Esophagus muscularis mucosa (tissue), 4 donors: Measurements from ENCODE around the gene GPC2. TPM values are rescaled to one million over a fixed set of nuclear protein-coding genes. Genes with fewer than 3 reads are reported as not detected.

ENCODE experiments used
- DNase-seq: peaks from one replicate; pipeline ENCODE4 v3.0.0-alpha.2; 2017; ENCODE audit errors: extremely low spot score
- H3K27ac ChIP-seq, 4 donors: fragments of 200-600 bp; sonication (generic); replicated peaks in 1 of 4; 1 replicate in 3 of 4; 2 replicates in 1 of 4; pipeline ENCODE4 v1.5.1; 2016 to 2019; ENCODE audit warnings: mild to moderate bottlenecking in 1 of 4
- H3K27me3 ChIP-seq, 4 donors: fragments of 200-600 bp; sonication (generic); one replicate each; pipeline versions ENCODE4 v1.5.1 to v1.6.0; 2016 to 2019
- H3K36me3 ChIP-seq, 4 donors: fragments of 200-600 bp; sonication (generic); one replicate each; pipeline ENCODE4 v1.5.1; 2016 to 2019
- H3K4me1 ChIP-seq, 4 donors: fragments of 200-600 bp; sonication (generic); one replicate each; pipeline ENCODE4 v1.5.1; 2016 to 2019
- H3K4me3 ChIP-seq, 4 donors: fragments of 200-600 bp; sonication (generic); 1 replicate in 2 of 4; 2 replicates in 2 of 4; pipeline ENCODE4 v1.5.1; 2016 to 2019; ENCODE audit warnings: mild to moderate bottlenecking in 4 of 4, moderate library complexity in 1 of 4
- H3K9me3 ChIP-seq, 4 donors: fragments of 200-600 bp; sonication (generic); 1 replicate in 3 of 4; 2 replicates in 1 of 4; pipeline ENCODE4 v1.5.1; 2016 to 2019
- EP300 ChIP-seq: sonication (generic); formaldehyde crosslinking; IDR thresholded peaks from one replicate; pipeline ENCODE4 v1.6.1; 2017; ENCODE audit warnings: antibody characterized with exemption
- POLR2A ChIP-seq: fragments of 450-650 bp; IDR thresholded peaks from one replicate; pipeline ENCODE4 v1.6.1; 2017; ENCODE audit warnings: antibody characterized with exemption, moderate library complexity, mild to moderate bottlenecking, low read depth
- POLR2AphosphoS5 ChIP-seq, 2 donors: sonication (generic); formaldehyde crosslinking; IDR thresholded peaks; one replicate each; pipeline ENCODE4 v1.6.1; 2017; ENCODE audit warnings: antibody characterized with exemption in 2 of 2
- WGBS: methylation state at CpG from one replicate; pipeline ENCODE4 v1.1.5; 2018; 5-methylcytosine and 5-hydroxymethylcytosine counted together
- intact Hi-C: fragments of 100-400 bp; cut with DNase I; formaldehyde crosslinking; loops from one replicate; pipeline ENCODE4 v1.15.1; 2023
- total RNA-seq, 4 donors: library from RNA; depleted of rRNA; stranded (reverse); fragments of >200 nt; gene quantifications; one replicate each; pipeline versions ENCODE4 v1.1.0 to v1.2.1, GENCODE V29; 2016
- TF ChIP-seq, protein P1 (sequence below), 3 experiments: fragments of 200-600 bp in 2 of 3; fragments of 450-650 bp in 1 of 3; sonication (generic) in 2 of 3; IDR thresholded peaks; one replicate each; pipeline ENCODE4 v1.5.1; 2017 to 2019; ENCODE audit warnings: antibody characterized with exemption in 3 of 3, mild to moderate bottlenecking in 2 of 3, moderate library complexity in 1 of 3

The GPC2 gene
- total RNA-seq, 4 donors from 2014 or later = 0.33 to 1.0 (median 0.71) TPM

DNA sequence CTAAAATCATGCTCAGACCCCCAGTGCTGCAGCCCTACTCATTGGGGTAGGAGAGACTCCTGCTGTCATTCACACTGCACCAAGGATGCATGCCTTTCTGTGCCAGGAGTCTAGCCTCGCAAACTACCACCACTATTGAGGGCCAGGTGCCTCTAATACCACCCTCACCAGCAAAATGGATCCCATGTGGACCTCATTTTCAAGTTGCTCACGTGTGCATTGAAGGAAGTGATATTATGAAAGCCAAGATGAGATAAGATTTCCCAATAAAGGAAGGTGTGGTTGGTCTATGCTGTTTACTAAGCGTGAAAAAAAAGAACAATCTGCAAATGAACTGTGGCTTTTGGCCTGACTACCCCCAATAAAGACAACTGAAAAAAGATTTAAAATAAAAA lies 35.6 kb downstream of the GPC2 start:
- DNase-seq = no peak
- H3K4me1 ChIP-seq = no peaks in the 10 kb centered on the region
- intact Hi-C loops = no loop called here
- no peaks in the 10 kb centered on the region for H3K36me3 ChIP-seq
- TF ChIP-seq, protein P1, sequence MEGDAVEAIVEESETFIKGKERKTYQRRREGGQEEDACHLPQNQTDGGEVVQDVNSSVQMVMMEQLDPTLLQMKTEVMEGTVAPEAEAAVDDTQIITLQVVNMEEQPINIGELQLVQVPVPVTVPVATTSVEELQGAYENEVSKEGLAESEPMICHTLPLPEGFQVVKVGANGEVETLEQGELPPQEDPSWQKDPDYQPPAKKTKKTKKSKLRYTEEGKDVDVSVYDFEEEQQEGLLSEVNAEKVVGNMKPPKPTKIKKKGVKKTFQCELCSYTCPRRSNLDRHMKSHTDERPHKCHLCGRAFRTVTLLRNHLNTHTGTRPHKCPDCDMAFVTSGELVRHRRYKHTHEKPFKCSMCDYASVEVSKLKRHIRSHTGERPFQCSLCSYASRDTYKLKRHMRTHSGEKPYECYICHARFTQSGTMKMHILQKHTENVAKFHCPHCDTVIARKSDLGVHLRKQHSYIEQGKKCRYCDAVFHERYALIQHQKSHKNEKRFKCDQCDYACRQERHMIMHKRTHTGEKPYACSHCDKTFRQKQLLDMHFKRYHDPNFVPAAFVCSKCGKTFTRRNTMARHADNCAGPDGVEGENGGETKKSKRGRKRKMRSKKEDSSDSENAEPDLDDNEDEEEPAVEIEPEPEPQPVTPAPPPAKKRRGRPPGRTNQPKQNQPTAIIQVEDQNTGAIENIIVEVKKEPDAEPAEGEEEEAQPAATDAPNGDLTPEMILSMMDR (IDR thresholded peaks at IDR 0.05) = no peak
- TF ChIP-seq POLR2AphosphoS5 (IDR thresholded peaks at IDR 0.05) (no peak), POLR2A (no peak), EP300 (no peak)
- H3K4me3 ChIP-seq = no peak overlapping the region
- peaks cover 0 to 3% (median 0%) of the 10 kb centered on the region in 4 donors for H3K27me3 ChIP-seq
- H3K27ac ChIP-seq = no peak overlapping the region
- H3K9me3 ChIP-seq = no peaks in the 10 kb centered on the region
- 81% methylated on average over 3 of the region's 3 CpGs for WGBS

DNA sequence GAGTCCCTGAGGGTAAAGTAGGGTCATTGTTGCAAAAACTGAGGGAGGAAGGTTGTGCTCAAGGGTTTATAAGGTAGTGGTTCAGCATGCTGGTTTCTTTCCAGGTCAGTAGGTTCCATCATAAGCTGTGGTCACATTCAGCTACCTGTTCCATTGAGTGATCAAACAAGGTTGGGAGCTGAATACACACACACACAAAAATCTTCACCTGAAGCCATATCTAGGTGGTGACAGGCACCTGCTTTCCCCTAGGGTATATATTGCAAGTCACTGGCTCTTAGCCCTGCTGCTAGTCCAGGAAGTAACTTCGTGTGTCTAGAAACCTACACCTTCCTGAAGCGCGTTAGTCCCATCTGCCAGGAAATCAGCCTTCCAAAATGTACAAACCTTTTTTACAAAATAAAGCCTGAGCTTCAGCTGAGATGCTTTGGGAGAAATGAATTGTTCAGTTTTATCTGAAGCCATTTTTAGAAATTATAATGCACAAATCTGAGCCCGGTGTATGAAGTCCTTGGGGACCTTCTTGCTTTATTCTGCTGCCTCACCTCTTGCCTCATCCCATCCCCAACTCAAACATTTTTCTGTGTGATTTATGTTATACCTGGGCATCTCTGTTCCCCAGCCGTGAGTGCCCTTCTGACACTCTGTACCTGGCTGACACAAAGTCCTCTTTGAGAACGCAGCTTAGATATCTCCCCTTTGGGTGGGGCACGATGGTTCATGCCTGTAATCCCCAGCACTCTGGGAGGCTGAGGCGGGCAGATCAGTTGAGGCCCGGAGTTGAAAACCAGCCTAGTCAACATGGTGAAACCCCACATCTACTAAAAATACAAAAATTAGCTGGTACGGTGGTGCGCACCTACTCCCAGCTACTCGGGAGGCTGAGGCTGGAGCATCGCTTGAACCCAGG lies 39.1 kb downstream of the GPC2 start:
- WGBS = 86% methylated on average over 13 of the region's 13 CpGs
- no peaks in the 10 kb centered on the region for H3K36me3 ChIP-seq
- H3K4me3 ChIP-seq = no peak overlapping the region
- TF ChIP-seq EP300 (no peak), POLR2A (no peak)
- TF ChIP-seq, protein P1 (IDR thresholded peaks at IDR 0.05) = no peak
- H3K27me3 ChIP-seq = peaks cover 0 to 3% (median 0%) of the 10 kb centered on the region in 4 donors
- DNase-seq = no peak
- H3K4me1 ChIP-seq = no peaks in the 10 kb centered on the region
- no peak overlapping the region for H3K27ac ChIP-seq
- no peaks in the 10 kb centered on the region for H3K9me3 ChIP-seq
- intact Hi-C loops = no loop called here

DNA sequence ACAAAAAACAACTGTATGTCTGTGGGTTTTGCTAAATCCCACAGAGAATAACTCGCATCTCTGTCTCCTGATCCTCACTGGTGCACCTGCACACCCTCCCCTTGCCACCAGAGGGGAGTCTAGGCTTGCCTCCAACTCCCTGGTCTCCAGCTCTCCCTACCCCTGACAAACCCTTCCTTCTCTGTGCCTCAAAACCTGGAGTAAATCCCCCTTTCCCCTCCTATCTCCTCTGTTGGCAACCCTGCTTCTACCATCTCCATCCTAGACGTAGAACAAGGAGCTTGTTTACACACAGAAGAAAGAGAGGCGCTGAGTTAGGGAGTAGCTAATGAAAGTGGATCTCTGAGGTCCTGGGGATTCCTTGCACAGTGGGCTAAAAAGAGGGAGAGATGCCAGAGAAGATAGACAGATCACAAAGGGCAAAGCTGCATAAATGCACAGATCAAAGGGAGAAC lies 44.5 kb downstream of the GPC2 start:
- intact Hi-C loops = loop anchor here (5.0 kb wide), 1 partner anchor 85 kb away; the partner anchor contains the start of gene PVRIG
- no peak for DNase-seq
- Histone ChIP-seq H3K4me3 (no peak overlapping the region), H3K9me3 (no peaks in the 10 kb centered on the region), H3K36me3 (no peaks in the 10 kb centered on the region), H3K27ac (no peak overlapping the region), H3K27me3 (peaks cover 0 to 3% (median 0%) of the 10 kb centered on the region in 4 donors), H3K4me1 (peaks cover 12 to 26% (median 20%) of the 10 kb centered on the region in 4 donors)
- TF ChIP-seq, protein P1 (IDR thresholded peaks at IDR 0.05) = peak; percentile 74 to 80 (median 75)
- TF ChIP-seq POLR2AphosphoS5 (IDR thresholded peaks at IDR 0.05) = no peak
- TF ChIP-seq EP300 = no peak
- WGBS = 17% methylated on average over 3 of the region's 3 CpGs

DNA sequence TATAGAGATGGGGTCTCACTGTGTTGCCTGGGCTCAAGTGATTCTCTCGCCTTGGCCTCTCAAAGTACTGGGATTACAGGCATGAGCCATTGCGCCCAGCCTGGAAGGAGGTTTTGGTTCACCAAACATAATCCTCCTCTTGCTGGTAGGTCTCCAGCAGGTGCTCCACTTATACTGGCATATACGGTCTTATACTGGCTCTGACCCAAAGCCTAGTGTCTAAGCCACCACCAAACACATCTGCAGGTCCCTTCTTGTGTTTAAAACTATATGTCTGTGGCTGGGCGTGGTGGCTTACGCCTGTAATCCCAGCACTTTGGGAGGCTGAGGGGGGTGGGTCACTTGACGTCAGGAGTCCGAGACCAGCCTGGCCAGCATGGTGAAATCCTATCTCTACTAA lies 45.1 kb downstream of the GPC2 start:
- no peak for DNase-seq
- no peaks in the 10 kb centered on the region for H3K9me3 ChIP-seq
- no peaks in the 10 kb centered on the region for H3K36me3 ChIP-seq
- 65% methylated on average over 7 of the region's 7 CpGs for WGBS
- H3K4me3 ChIP-seq = no peak overlapping the region
- H3K27ac ChIP-seq = no peak overlapping the region
- intact Hi-C loops = loop anchor here (5.0 kb wide), 1 partner anchor 85 kb away; the partner anchor contains the start of gene PVRIG
- no peak for TF ChIP-seq POLR2AphosphoS5 (IDR thresholded peaks at IDR 0.05)
- TF ChIP-seq, protein P1 (IDR thresholded peaks at IDR 0.05) = no peak
- no peak for TF ChIP-seq EP300
- no peak for TF ChIP-seq POLR2A
- peaks cover 0 to 2% (median 0%) of the 10 kb centered on the region in 4 donors for H3K27me3 ChIP-seq
- H3K4me1 ChIP-seq = peaks cover 12 to 31% (median 23%) of the 10 kb centered on the region in 4 donors
